AG09319 (cell line): Measurements from ENCODE around the gene PKMYT1.

Experiments used
- DNase-seq: peaks from one replicate; pipeline ENCODE4 v3.0.0-alpha.2; 2010; ENCODE audit warnings: low read depth; ENCODE audit errors: extremely low read depth
- CTCF ChIP-seq: IDR thresholded peaks from 2 replicates; pipeline ENCODE4 v1.5.1; 2011; ENCODE audit warnings: low read depth, mild to moderate bottlenecking, inconsistent platforms, low read length, moderate library complexity

PKMYT1 gene

GRCh38 chr16:3003582-3004270 is 23.5 kb upstream of the PKMYT1 start:
- DNase-seq = peak; percentile 96
- TF ChIP-seq CTCF = peak; percentile 49

GRCh38 chr16:3001316-3001715 is 21.1 kb upstream of the PKMYT1 start:
- no peak for TF ChIP-seq CTCF
- no peak for DNase-seq

GRCh38 chr16:3000540-3000939 is 20.3 kb upstream of the PKMYT1 start:
- DNase-seq = no peak
- TF ChIP-seq CTCF = no peak

GRCh38 chr16:2999929-3000328 is 19.7 kb upstream of the PKMYT1 start:
- TF ChIP-seq CTCF = no peak
- no peak for DNase-seq

GRCh38 chr16:2996298-2996697 is 16.1 kb upstream of the PKMYT1 start:
- TF ChIP-seq CTCF = no peak

GRCh38 chr16:2992383-2993081 is 12.3 kb upstream of the PKMYT1 start:
- DNase-seq = no peak
- no peak for TF ChIP-seq CTCF

More at GRCh38 chr16:2996298-2996697, 16.1 kb upstream of the PKMYT1 start:
- no peak for DNase-seq

GRCh38 chr16:2991566-2992261 is 11.5 kb upstream of the PKMYT1 start:
- TF ChIP-seq CTCF = no peak

More at GRCh38 chr16:2991566-2992261, 11.5 kb upstream of the PKMYT1 start:
- no peak for DNase-seq
